Stimulated activated naive CD8-positive, alpha-beta T cell treated with anti-CD3 and anti-CD28 coated beads, Interleukin-15, amount 100 ng/mL, for 72 hours (primary cell): ENCODE measurements around the gene KRT79.
A peak's percentile ranks its signal among the peaks of the same experiment; 100 is the strongest.
"Not testable (repeated sequence)": the region's sequence is repeated elsewhere in the genome, so short reads cannot be mapped to it uniquely, and the experiment has no call there.

Source experiments
- ATAC-seq: fragments of 150-1000 bp; cut with Tn5 transposase; 2 replicates; pipeline ENCODE4 v1.10.0; 2021; ENCODE audit warnings: mild to moderate bottlenecking, moderate library complexity
- DNase-seq, 2 donors: peaks; one replicate each; pipeline ENCODE4 v3.0.0; 2021 to 2022
- H3K27ac Mint-ChIP-seq, 2 donors: one replicate each; pipeline ENCODE4 v1.8.0; 2022; ENCODE audit warnings: mild to moderate bottlenecking in 2 of 2, mixed read lengths in 2 of 2, moderate library complexity in 2 of 2
- H3K27me3 Mint-ChIP-seq: one replicate; pipeline ENCODE4 v1.8.0; 2022; ENCODE audit warnings: mixed read lengths
- H3K4me1 Mint-ChIP-seq: one replicate; pipeline ENCODE4 v1.8.0; 2022; ENCODE audit warnings: mild to moderate bottlenecking, mixed read lengths
- H3K4me3 Mint-ChIP-seq, 2 donors: one replicate each; pipeline ENCODE4 v1.8.0; 2022; ENCODE audit warnings: mild to moderate bottlenecking in 2 of 2, mixed read lengths in 2 of 2, moderate library complexity in 1 of 2
- H3K9me3 Mint-ChIP-seq, 2 donors: one replicate each; pipeline ENCODE4 v1.8.0; 2022; ENCODE audit warnings: mixed read lengths in 2 of 2

Gene KRT79

DNA sequence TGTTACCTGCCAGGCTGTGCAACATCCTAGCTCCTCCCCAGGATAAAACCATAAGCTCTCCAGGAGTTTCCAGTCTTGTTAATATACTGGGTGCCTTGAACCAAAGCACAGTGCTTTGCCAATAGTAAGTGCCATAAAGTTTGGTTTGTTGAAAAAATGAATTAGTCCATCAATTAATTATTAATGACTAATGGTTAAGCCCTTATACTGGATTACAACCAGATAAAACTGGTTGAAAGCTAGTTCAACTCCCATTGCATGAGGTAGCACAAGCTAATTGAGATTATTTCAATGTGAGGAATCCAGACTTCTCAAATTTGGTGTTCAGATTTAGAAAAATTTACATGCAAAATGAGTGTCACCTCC is 36.6 kb downstream of the KRT79 start:
- no peak for ATAC-seq
- Mint-ChIP-seq H3K9me3 (no peaks in the 10 kb centered on the region), H3K27me3 (no peaks in the 10 kb centered on the region), H3K4me1 (peaks cover 16% of the 10 kb centered on the region), H3K4me3 (no peak overlapping the region), H3K27ac (no peak overlapping the region)
- no peak for DNase-seq

- H3K4me3 Mint-ChIP-seq = no peak overlapping the region
- ATAC-seq (no peak), DNase-seq (no peak)
- no peaks in the 10 kb centered on the region for H3K27me3 Mint-ChIP-seq
- peaks cover 21% of the 10 kb centered on the region for H3K4me1 Mint-ChIP-seq
- H3K27ac Mint-ChIP-seq = no peak overlapping the region
- no peaks in the 10 kb centered on the region for H3K9me3 Mint-ChIP-seq
These were observed 37.1 kb downstream of the KRT79 start for GRCh38 chr12:52796839-52797528.

DNA sequence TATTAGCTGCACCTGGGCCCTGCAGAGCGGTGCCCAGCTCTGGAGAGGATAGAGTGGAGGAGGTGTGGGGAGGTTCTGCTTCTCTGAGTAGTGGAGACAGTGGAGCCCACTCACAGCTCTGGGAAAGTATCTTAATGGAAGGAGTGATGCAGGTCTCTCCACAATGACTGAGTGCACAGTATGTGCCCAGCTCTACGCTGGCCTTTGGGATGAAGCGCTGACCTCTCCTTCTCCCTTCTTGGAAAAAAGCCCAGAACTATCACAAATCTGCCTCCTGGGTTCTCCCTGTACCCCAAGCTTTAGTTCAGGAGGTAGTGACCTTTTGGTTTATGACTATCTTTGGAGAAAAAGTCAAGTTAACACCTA is 37.7 kb downstream of the KRT79 start:
- H3K4me1 Mint-ChIP-seq = peaks cover 27% of the 10 kb centered on the region
- no peaks in the 10 kb centered on the region for H3K9me3 Mint-ChIP-seq
- no peak overlapping the region for H3K4me3 Mint-ChIP-seq
- ATAC-seq (no peak), DNase-seq (no peak)
- H3K27me3 Mint-ChIP-seq = peaks cover 6% of the 10 kb centered on the region
- no peak overlapping the region for H3K27ac Mint-ChIP-seq

DNA sequence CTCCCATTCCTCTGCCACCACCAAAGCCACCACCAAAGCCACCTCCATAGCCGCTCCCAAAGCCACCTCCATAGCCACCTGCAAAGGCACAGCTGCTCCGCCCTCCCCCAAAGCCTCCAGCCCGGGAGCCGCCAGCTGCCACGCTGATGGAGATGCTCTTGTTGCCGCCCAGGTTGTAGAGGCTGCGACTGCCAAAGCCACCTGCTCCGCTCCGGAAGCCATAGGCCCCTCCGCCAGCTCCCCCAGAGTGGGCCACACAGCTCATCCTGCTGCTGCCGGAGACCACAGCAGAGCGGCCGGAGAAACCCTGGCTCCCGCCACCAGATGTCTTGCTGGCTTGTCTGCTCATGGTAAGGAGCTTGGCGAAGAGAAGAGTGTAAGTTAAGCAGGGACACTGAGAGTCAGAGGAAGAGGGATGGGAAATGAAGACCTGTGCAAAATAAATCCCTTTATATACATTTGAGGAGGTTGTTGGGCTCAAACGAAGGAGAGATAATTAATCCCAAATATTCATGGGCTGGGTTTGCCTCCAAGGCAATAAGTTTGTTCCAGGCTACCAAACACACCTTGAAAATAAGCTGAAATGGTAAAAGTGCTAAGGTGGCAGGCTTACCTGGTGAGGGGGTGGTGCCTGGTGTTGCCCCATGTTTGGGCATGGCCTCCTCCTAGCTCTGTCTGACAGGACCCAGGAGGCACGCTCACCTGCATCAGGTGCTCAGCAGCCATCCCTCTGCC is 38.2 kb downstream of the KRT79 start, which contains the start of gene KRT3:
Gene KRT3 (minus strand): TSS at position 424 of the 735 bp plus-strand sequence. CDS start 75 bp downstream, at position 349.
- H3K27me3 Mint-ChIP-seq = peaks cover 9% of the 10 kb centered on the region
- H3K9me3 Mint-ChIP-seq = no peaks in the 10 kb centered on the region
- H3K4me1 Mint-ChIP-seq = peaks cover 28% of the 10 kb centered on the region
- ATAC-seq (no peak), DNase-seq (no peak)
- H3K27ac Mint-ChIP-seq = no peak within 1 kb of the TSS
- H3K4me3 Mint-ChIP-seq = no peak within 1 kb of the TSS

GRCh38 chr12:52795332-52795674 is 38.8 kb downstream of the KRT79 start:
- not testable (repeated sequence) for H3K4me3 Mint-ChIP-seq, H3K27ac Mint-ChIP-seq, DNase-seq, ATAC-seq, H3K9me3 Mint-ChIP-seq
- H3K27me3 Mint-ChIP-seq = peaks cover 14% of the 10 kb centered on the region
- H3K4me1 Mint-ChIP-seq = peaks cover 34% of the 10 kb centered on the region

DNA sequence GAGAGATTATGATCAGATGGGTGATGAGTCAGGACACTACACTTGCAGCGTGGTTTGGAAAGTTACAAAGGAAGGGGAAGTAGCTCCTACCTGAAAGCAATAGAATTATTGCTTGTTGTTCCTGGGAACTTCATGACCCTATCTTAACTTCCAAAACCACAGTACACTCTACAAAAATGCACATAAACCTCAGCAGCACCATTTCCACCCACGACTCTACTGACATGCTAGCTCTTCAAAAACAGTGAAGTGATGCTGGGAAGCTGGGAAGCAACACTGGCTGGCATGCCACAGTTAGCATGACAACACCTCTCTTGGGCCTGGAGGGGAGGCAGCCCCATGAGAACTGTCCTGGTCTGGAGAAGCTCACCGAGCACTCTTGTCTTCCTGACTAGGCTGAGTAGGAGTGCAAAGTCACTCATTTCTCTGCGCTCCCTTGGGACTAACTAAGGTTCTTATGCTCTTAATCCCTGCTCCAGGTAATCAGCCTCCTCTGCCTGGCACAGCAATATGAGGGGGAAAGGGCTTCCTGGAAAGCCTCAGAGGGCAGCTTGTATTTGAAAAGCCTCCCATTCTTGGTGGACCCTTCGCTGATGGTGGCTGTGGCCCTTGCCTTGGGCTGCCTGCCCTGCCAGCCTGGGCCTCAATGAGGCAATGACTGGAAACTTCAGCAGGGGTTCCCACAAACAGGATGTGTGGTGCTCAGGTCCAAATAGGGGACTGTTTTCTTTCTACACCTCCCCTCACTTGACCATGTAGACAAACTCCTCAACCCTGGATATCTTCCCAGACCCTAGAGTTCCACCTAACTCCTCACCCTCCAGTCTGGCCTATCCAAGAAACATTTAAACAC is 39.4 kb downstream of the KRT79 start:
- DNase-seq (no peak), ATAC-seq (no peak)
- H3K27me3 Mint-ChIP-seq = peaks cover 20% of the 10 kb centered on the region
- peaks cover 40% of the 10 kb centered on the region for H3K4me1 Mint-ChIP-seq
- H3K9me3 Mint-ChIP-seq = no peaks in the 10 kb centered on the region
- peak overlapping the region in 1 of 2 donors; percentile 10 for H3K27ac Mint-ChIP-seq
- no peak overlapping the region for H3K4me3 Mint-ChIP-seq

- Mint-ChIP-seq H3K4me3 (no peak overlapping the region), H3K27me3 (peaks cover 35% of the 10 kb centered on the region), H3K4me1 (peaks cover 49% of the 10 kb centered on the region), H3K9me3 (no peaks in the 10 kb centered on the region), H3K27ac (no peak overlapping the region)
- DNase-seq = no peak
- ATAC-seq = no peak
These were observed 41.7 kb downstream of the KRT79 start for GRCh38 chr12:52792185-52793029.

DNA sequence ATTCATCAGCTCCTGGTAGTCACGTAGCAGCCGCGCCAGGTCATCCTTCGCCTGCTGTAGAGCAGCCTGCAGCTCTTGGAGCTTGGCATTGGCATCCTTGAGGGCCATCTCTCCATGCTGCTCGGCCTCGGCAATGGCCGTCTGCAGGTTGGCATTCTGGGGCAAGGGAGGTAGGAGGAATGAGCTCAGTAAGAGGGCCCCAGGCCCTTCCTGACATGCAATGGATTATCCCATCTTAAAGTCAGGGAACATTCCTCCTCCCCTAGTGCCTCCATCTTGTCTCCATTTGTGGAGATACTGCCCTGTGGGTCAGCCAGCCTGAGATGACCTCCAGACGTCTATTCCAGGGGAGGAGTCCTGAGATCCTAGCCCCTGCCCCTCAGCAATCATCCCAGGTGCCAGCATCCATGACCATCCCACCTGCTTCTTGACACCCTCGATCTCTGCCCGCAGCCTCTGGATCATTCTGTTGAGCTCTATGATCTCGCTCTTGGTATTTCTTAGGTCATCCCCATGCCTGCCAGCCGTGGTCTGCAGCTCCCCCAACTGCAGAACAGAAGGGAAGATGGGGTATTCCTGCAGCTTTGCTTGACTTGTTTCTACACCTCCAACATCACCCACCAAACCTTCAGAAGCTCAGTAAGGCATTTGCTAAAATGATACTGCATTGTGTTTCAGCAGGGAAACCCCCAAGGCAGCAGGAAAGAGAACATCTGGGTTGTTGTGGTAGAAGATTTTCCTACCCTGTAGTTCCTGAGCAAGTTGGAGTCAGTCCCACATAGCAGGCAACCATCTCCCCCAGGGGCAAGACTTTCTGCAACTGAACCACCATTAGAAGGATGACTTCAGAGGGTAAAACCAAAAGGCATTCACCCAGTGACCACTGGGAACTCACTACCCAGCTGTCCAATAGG is 42.6 kb downstream of the KRT79 start:
- Mint-ChIP-seq H3K4me1 (peaks cover 49% of the 10 kb centered on the region), H3K9me3 (no peaks in the 10 kb centered on the region), H3K27ac (no peak overlapping the region), H3K27me3 (peaks cover 35% of the 10 kb centered on the region), H3K4me3 (no peak overlapping the region)
- DNase-seq = no peak
- ATAC-seq = no peak

- Mint-ChIP-seq H3K9me3 (peaks cover 0 to 4% of the 10 kb centered on the region in 2 donors), H3K27me3 (peaks cover 39% of the 10 kb centered on the region), H3K27ac (no peak overlapping the region), H3K4me1 (peaks cover 49% of the 10 kb centered on the region), H3K4me3 (peak overlapping the region in 1 of 2 donors; percentile 43)
- ATAC-seq = no peak
- DNase-seq = no peak
These were observed 43.5 kb downstream of the KRT79 start for GRCh38 chr12:52790427-52791270.

DNA sequence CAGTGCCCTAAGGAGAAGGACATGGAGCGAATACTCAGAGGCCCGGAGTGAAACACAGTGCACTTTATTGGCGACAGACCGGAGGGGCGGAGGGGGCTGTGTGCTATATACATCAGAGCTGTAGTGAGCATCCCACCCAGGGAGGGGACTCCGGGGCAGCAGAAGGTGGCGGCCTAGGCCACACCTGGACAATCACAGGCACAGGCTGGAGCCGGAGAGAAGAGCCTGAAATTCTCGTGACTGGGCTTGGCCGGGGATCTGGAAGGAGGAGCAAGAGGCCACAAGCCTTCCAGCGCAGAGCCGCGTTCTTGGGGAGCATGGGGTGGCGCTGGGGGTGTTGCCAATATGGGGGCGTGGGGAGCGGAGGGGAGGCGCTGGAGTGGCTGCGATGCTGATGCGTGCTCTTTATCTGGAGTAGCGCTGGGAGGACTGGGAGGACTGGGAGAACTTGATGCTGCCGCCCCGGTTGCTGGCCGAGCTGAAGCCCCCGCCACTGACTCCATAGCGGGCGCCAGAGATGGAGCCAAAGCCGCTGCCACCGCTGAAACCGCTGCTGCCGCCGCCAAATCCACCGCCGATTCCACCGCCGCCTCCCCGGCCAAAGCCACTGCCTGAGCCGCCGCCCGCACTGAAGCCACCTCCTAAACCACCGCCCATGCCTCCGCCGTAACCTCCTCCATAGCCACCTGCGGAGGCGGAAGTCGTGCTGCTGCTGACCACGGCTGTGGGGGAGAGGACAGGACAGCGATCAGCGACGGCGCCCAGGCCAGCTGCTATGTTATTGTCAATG is 44.3 kb downstream of the KRT79 start:
- H3K9me3 Mint-ChIP-seq = peaks cover 0 to 7% of the 10 kb centered on the region in 2 donors
- peak overlapping the region in 1 of 2 donors; percentile 86 for H3K27ac Mint-ChIP-seq
- ATAC-seq (peak; percentile 15), DNase-seq (peak in 1 of 2 donors; percentile 17)
- peaks cover 47% of the 10 kb centered on the region for H3K27me3 Mint-ChIP-seq
- peaks cover 46% of the 10 kb centered on the region for H3K4me1 Mint-ChIP-seq
- peak overlapping the region in 1 of 2 donors; percentile 43 for H3K4me3 Mint-ChIP-seq

DNA sequence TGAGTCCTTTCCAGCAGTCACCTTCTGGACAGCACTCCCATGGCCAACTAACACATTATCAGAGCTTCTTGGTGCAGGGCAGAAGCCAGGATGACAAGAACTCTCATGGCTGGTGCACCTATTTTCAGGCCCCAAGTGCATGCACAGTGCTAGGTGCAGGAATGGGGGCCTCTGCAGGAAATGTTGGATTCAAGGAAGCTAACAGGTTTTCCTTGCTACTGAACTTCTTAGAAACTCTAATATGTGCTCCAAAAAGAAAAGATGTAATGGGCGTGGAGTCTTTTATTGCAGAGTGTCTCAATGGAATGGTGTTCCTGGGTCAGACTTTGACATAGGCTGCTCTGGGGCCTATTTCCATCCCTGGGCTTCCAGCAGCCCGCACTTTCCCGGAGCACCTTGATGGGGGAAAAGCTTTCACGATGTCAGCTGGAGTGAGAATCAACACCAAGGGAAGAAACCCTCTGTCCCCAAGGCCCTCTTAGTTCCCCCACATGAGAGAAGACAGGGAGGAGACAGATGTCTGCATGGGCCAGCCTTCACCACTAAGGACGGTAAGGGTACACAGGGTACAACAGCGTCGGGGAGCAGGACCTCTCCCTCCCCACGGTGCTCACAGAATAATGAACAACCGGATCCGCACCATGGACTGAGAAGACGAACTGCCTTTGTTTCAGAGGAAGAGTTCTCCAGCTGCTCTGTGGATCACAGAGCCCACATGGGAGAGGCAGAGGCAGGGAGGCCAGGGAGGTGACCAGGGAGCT is 45.1 kb downstream of the KRT79 start:
- peak overlapping the region in 1 of 2 donors; percentile 86 for H3K27ac Mint-ChIP-seq
- no peak for ATAC-seq
- peak overlapping the region in 1 of 2 donors; percentile 25 for H3K4me3 Mint-ChIP-seq
- no peak for DNase-seq
- H3K27me3 Mint-ChIP-seq = peaks cover 47% of the 10 kb centered on the region
- peaks cover 0 to 7% of the 10 kb centered on the region in 2 donors for H3K9me3 Mint-ChIP-seq
- peaks cover 38% of the 10 kb centered on the region for H3K4me1 Mint-ChIP-seq

GRCh38 chr12:52788192-52788875 is 45.8 kb downstream of the KRT79 start:
- Mint-ChIP-seq H3K27me3 (peaks cover 47% of the 10 kb centered on the region), H3K27ac (peak overlapping the region in 1 of 2 donors; percentile 42), H3K9me3 (peaks cover 0 to 7% of the 10 kb centered on the region in 2 donors), H3K4me3 (no peak overlapping the region), H3K4me1 (peaks cover 36% of the 10 kb centered on the region)
- DNase-seq (no peak), ATAC-seq (no peak)
